Spleen (tissue), 7 donors: Measurements from ENCODE around the gene DUOXA2.

Source experiments
- CTCF ChIP-seq, 11 experiments: fragments of 200-600 bp in 7 of 11; fragments of 450-650 bp in 4 of 11; sonication (generic) in 4 of 11; IDR thresholded peaks in 8 of 11; conservative IDR thresholded peaks in 3 of 11; 1 replicate in 7 of 11; 2 replicates in 4 of 11; pipeline versions ENCODE4 v1.4.0 to v1.8.0; 2016 to 2021; ENCODE audit warnings: antibody characterized with exemption in 11 of 11, inconsistent platforms in 4 of 11, mild to moderate bottlenecking in 1 of 11
- POLR2A ChIP-seq, 3 donors: fragments of 450-650 bp; IDR thresholded peaks; one replicate each; pipeline ENCODE4 v1.5.1; 2017; ENCODE audit warnings: antibody characterized with exemption in 3 of 3, mild to moderate bottlenecking in 1 of 3
- donor health status: DM: no; HTN: no; CAD: no; lungs with moderate emphysema.
- donor health status: DM: no; HTN: no; CAD: no.
- donor health status: DM: no; HTN: no; CAD: no.

DNA sequence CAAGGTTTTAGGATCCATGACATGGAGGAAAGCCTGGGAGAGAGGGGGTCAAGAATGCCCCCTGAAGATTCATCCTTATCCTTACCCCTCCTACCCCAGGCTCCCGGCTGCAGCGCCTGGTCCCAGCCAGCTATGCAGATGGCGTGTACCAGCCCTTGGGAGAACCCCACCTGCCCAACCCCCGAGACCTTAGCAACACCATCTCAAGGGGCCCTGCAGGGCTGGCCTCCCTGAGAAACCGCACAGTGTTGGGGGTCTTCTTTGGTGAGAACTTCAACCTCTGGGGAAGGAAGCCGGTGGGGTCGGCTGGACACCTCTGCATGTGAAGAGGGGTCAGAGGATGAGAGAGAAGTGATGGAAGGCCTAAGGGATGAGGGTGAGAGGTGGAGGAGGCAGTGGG lies 19.9 kb downstream of the DUOXA2 start:
- TF ChIP-seq POLR2A (IDR thresholded peaks at IDR 0.05) (no peak), CTCF (IDR thresholded peaks at IDR 0.05 in 8 of 11, conservative IDR thresholded peaks at IDR 0.05 in 3 of 11) (no peak)
